GM18517 (cell line): ENCODE data around the gene SLC16A5.

Experiments used
- ATAC-seq: cut with Tn5 transposase; IDR thresholded peaks from one replicate; pipeline ENCODE4 v1.9.1; 2021; ENCODE audit warnings: mild to moderate bottlenecking, moderate library complexity; ENCODE audit not compliant: unreplicated experiment

The SLC16A5 gene

GRCh38 chr17:75084039-75084660 is 3.6 kb upstream of the SLC16A5 start:
- ATAC-seq, result no peak

- no peak for ATAC-seq
Observed at GRCh38 chr17:75086496-75087181, 1.1 kb upstream of the SLC16A5 start.

- no peak for ATAC-seq
Observed at GRCh38 chr17:75087182-75087557, 584 bp upstream of the SLC16A5 start.

- ATAC-seq, result no peak
Observed at GRCh38 chr17:75088465-75089417, 987 bp downstream of the SLC16A5 start.

- ATAC-seq, result no peak
Observed at GRCh38 chr17:75090871-75091854, 3.4 kb downstream of the SLC16A5 start.

GRCh38 chr17:75091855-75092327 is 4.1 kb downstream of the SLC16A5 start:
- ATAC-seq, result no peak

GRCh38 chr17:75093548-75094158 is 5.9 kb downstream of the SLC16A5 start:
- ATAC-seq, result no peak

- no peak for ATAC-seq
Observed at GRCh38 chr17:75094871-75095399, 7.2 kb downstream of the SLC16A5 start.

- no peak for ATAC-seq
Observed at GRCh38 chr17:75096082-75096625, 8.4 kb downstream of the SLC16A5 start.

- ATAC-seq, result no peak
Observed at GRCh38 chr17:75097865-75098264, 10.1 kb downstream of the SLC16A5 start.

GRCh38 chr17:75098861-75099260 is 11.1 kb downstream of the SLC16A5 start:
- no peak for ATAC-seq

GRCh38 chr17:75099881-75100595 is 12.3 kb downstream of the SLC16A5 start:
- ATAC-seq, result no peak

- no peak for ATAC-seq
Observed at GRCh38 chr17:75102385-75102821, 14.6 kb downstream of the SLC16A5 start.

- ATAC-seq, result no peak
Observed at GRCh38 chr17:75103601-75104554, 16.1 kb downstream of the SLC16A5 start.

- no peak for ATAC-seq
Observed at GRCh38 chr17:75105126-75106080, 17.6 kb downstream of the SLC16A5 start.

- no peak for ATAC-seq
Observed at GRCh38 chr17:75108193-75108592, 20.4 kb downstream of the SLC16A5 start.
